ENCODE measurements around the gene PTPRE. TPM values are rescaled to one million over a fixed set of nuclear protein-coding genes. Genes with fewer than 3 reads are reported as not detected.

The PTPRE gene
- total and polyA plus RNA-seq, 9 donors, result 2.1 to 15.5 (median 6.9) TPM

DNA sequence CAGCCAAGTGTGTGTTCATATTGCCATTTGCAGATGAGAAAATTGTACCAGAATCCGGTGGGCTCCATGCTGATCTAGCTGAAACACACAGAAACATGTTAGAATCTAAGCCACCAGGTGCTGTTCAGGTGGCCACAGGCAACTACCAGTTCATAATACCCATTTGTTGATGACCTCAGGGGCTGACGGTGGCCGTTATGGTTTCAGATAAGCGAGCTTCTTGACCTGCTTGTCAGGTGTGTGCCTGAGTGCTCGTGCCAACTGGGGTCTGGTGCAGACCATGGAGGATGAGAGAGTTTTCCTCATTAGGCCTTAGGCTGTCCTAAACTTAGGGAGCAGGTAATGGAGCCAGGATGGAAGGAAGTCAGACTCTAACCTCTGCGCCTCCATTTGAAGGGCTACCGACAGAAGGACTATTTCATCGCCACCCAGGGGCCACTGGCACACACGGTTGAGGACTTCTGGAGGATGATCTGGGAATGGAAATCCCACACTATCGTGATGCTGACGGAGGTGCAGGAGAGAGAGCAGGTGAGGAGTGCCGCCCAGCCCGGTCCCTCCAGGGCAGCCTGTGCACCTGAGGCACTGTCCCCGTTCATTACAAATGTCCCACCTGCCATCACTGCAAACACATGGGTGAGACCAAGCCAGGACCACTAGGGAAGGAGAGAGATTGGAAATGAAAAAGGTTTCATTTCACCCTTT, 166.2 kb downstream of the PTPRE start:
- no peak for TF ChIP-seq POLR2A (IDR thresholded peaks at IDR 0.05)
- TF ChIP-seq CTCF (IDR thresholded peaks at IDR 0.05), result no peak
- TF ChIP-seq EP300 (IDR thresholded peaks at IDR 0.05), result no peak
- Histone ChIP-seq H3K4me3 (no peak overlapping the region), H3K36me3 (no peaks in the 10 kb centered on the region), H3K27me3 (no peaks in the 10 kb centered on the region), H3K4me1 (ENCODE audit: insufficient read depth) (no peaks in the 10 kb centered on the region), H3K9me3 (no peaks in the 10 kb centered on the region), H3K27ac (no peak overlapping the region)
- 92 to 95% (median 92%) methylated on average over 14 of the region's 14 CpGs for WGBS, 3 donors
- intact Hi-C loops (cut with DNase I), result loop anchor here in 1 of 4 donors (10.0 kb wide), 1 partner anchor 168 kb away; the partner anchor contains the start of gene PTPRE
- no peak for DNase-seq

DNA sequence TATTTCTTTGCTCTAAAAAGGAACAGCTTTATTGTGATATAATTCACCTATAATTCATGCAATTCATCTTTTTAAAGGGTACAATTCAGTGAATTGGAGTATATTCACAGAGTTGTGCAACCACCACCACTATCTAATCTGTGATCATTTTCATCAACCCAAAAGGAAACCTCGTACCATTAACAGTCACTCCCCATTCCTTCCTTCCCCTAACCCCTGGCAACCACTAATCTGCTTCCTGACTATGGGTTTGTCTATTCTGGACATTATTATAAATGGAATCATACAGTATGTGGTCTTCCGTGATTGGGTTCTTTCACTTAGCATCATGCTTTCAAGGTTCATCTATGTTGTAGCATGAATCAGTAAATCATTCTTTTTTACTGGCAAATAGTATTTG, 167.0 kb downstream of the PTPRE start:
- H3K27ac ChIP-seq, result no peak overlapping the region
- no peak for DNase-seq
- H3K4me1 ChIP-seq (ENCODE audit: insufficient read depth), result no peaks in the 10 kb centered on the region
- 87 to 91% (median 89%) methylated on average over 2 of the region's 2 CpGs for WGBS, 3 donors
- H3K9me3 ChIP-seq, result no peaks in the 10 kb centered on the region
- H3K27me3 ChIP-seq, result no peaks in the 10 kb centered on the region
- TF ChIP-seq EP300 (IDR thresholded peaks at IDR 0.05) (no peak), POLR2A (IDR thresholded peaks at IDR 0.05) (no peak), CTCF (IDR thresholded peaks at IDR 0.05) (no peak)
- no peaks in the 10 kb centered on the region for H3K36me3 ChIP-seq
- H3K4me3 ChIP-seq, result no peak overlapping the region
- intact Hi-C loops (cut with DNase I), result loop anchor here in 1 of 4 donors (10.0 kb wide), 1 partner anchor 169 kb away; the partner anchor contains the start of gene PTPRE

DNA sequence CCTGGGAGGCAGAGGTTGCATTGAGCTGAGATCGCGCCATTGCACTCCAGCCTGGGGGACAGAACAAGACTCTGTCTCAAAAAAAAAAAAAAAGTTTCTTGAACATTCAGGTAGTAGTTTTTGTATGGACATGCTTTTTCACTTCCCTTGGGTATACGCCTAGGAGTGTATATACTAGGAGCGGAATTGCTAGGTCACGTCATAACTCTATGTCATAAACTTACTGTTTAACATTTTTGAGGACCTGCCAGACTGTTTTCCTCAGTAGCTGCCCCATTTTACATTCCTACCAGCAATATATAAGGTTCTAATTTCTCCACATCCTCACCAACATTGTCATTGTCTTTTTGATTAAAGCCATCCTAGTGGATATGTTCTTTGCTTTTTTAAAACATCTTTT, 167.7 kb downstream of the PTPRE start:
- WGBS, 3 donors, result 93 to 98% (median 97%) methylated on average over 5 of the region's 5 CpGs
- Histone ChIP-seq H3K4me1 (ENCODE audit: insufficient read depth) (no peaks in the 10 kb centered on the region), H3K36me3 (no peaks in the 10 kb centered on the region), H3K27ac (no peak overlapping the region), H3K27me3 (no peaks in the 10 kb centered on the region), H3K9me3 (no peaks in the 10 kb centered on the region), H3K4me3 (no peak overlapping the region)
- intact Hi-C loops (cut with DNase I), result loop anchor here in 1 of 4 donors (10.0 kb wide), 1 partner anchor 170 kb away; the partner anchor contains the start of gene PTPRE
- no peak for DNase-seq
- TF ChIP-seq EP300 (IDR thresholded peaks at IDR 0.05) (no peak), POLR2A (IDR thresholded peaks at IDR 0.05) (no peak), CTCF (IDR thresholded peaks at IDR 0.05) (no peak)

- no peak overlapping the region for H3K27ac ChIP-seq
- H3K9me3 ChIP-seq, result no peaks in the 10 kb centered on the region
- H3K4me1 ChIP-seq (ENCODE audit: insufficient read depth), result no peaks in the 10 kb centered on the region
- intact Hi-C loops (cut with DNase I), result loop anchor here in 1 of 4 donors (10.0 kb wide), 1 partner anchor 173 kb away; the partner anchor contains the start of gene PTPRE
- no peak for TF ChIP-seq POLR2A (IDR thresholded peaks at IDR 0.05)
- TF ChIP-seq CTCF (IDR thresholded peaks at IDR 0.05), result no peak
- TF ChIP-seq EP300 (IDR thresholded peaks at IDR 0.05), result no peak
- H3K27me3 ChIP-seq, result no peaks in the 10 kb centered on the region
- no peaks in the 10 kb centered on the region for H3K36me3 ChIP-seq
- DNase-seq, result no peak
- WGBS, 3 donors, result 84 to 88% (median 84%) methylated on average over 15 to 21 of the region's 21 CpGs
- no peak overlapping the region for H3K4me3 ChIP-seq
Measured at GRCh38 chr10:128077155-128077875, 170.4 kb downstream of the PTPRE start.
